SHP77 treated with DMSO at 0.1 percent for 48 hours (cell line): ENCODE results near the gene CTSH.
"Not testable (repeated sequence)": the region's sequence is repeated elsewhere in the genome, so short reads cannot be mapped to it uniquely, and the experiment has no call there.

ENCODE experiments used
- DNase-seq: peaks from one replicate; lab custom pipeline; 2025; lab: John Stamatoyannopoulos, UW

The CTSH gene

GRCh38 chr15:78938658-78939488, 6.0 kb downstream of the CTSH start:
- no peak for DNase-seq

- no peak for DNase-seq
Measured at GRCh38 chr15:78937132-78937739, 7.6 kb downstream of the CTSH start.

GRCh38 chr15:78934655-78935023, 10.2 kb downstream of the CTSH start:
- no peak for DNase-seq

- DNase-seq, result no peak
Measured at GRCh38 chr15:78933823-78934654, 10.8 kb downstream of the CTSH start.

GRCh38 chr15:78933187-78933822, 11.5 kb downstream of the CTSH start:
- no peak for DNase-seq

- no peak for DNase-seq
Measured at GRCh38 chr15:78932258-78932808, 12.5 kb downstream of the CTSH start.

GRCh38 chr15:78931439-78932257, 13.2 kb downstream of the CTSH start:
- no peak for DNase-seq

- no peak for DNase-seq
Measured at GRCh38 chr15:78930577-78931388, 14.1 kb downstream of the CTSH start.

- DNase-seq, result no peak
Measured at GRCh38 chr15:78929536-78930264, 15.1 kb downstream of the CTSH start.

- DNase-seq, result no peak
Measured at GRCh38 chr15:78928616-78929093, 16.2 kb downstream of the CTSH start.

- DNase-seq, result not testable (repeated sequence)
Measured at GRCh38 chr15:78928176-78928575, 16.7 kb downstream of the CTSH start.

GRCh38 chr15:78927077-78927790, 17.6 kb downstream of the CTSH start:
- no peak for DNase-seq

- DNase-seq, result no peak
Measured at GRCh38 chr15:78925956-78926743, 18.7 kb downstream of the CTSH start.

- DNase-seq, result no peak
Measured at GRCh38 chr15:78925076-78925624, 19.7 kb downstream of the CTSH start.

- no peak for DNase-seq
Measured at GRCh38 chr15:78923480-78924360, 21.1 kb downstream of the CTSH start.

GRCh38 chr15:78923015-78923414, 21.8 kb downstream of the CTSH start:
- DNase-seq, result no peak

GRCh38 chr15:78922527-78922926, 22.3 kb downstream of the CTSH start:
- DNase-seq, result no peak
